GM10266 (cell line): ENCODE data around the gene C11orf91.
A peak's percentile ranks its signal among the peaks of the same experiment; 100 is the strongest.

ENCODE experiments used
- DNase-seq: peaks from one replicate; pipeline ENCODE4 v3.0.0; 2012; ENCODE audit errors: extremely low spot score
- CTCF ChIP-seq: IDR thresholded peaks from 2 replicates; pipeline ENCODE4 v1.5.1; 2012; ENCODE audit warnings: mild to moderate bottlenecking, low read depth; ENCODE audit not compliant: control insufficient read depth, insufficient read depth; ENCODE audit errors: missing control alignments

The C11orf91 gene

GRCh38 chr11:33659370-33660139 lies 41.1 kb downstream of the C11orf91 start:
- TF ChIP-seq CTCF = no peak

DNA sequence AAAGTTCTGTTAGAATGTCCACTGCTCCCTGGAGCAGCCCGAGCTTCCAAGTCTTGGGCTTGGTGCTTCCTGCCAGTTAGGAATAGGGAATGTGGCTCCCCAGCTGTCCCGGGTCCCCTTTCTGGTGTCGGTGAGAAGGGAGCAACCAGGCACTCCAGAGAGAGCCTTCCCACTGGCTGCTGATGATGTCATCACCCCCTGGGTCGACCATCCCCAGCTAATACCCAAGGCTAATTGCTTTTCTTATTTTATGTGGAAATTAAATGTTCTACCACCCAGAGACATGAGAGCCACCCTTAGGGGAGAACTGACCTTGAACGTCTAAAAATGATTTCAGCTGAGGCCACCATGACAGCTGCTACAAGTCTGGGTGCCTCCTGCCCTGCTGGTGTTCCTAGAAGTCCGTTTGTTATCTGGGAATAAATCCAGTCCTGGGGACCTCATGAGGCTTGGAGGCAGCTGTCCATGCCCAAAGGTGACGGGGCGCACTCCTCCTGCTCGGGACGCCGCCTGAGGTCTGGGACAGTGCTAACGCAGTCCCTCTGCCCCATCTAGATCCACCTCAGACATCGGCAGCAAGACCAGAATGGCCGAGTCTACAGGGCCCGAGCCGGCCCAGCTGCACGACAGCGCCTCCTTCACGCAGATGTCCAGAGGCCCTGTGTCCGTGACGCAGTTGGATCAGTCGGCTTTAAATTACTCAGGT lies 42.3 kb downstream of the C11orf91 start:
- TF ChIP-seq CTCF = no peak
- no peak for DNase-seq

More at GRCh38 chr11:33659370-33660139, 41.1 kb downstream of the C11orf91 start:
- no peak for DNase-seq

GRCh38 chr11:33657757-33658156 lies 42.9 kb downstream of the C11orf91 start:
- no peak for DNase-seq
- no peak for TF ChIP-seq CTCF

DNA sequence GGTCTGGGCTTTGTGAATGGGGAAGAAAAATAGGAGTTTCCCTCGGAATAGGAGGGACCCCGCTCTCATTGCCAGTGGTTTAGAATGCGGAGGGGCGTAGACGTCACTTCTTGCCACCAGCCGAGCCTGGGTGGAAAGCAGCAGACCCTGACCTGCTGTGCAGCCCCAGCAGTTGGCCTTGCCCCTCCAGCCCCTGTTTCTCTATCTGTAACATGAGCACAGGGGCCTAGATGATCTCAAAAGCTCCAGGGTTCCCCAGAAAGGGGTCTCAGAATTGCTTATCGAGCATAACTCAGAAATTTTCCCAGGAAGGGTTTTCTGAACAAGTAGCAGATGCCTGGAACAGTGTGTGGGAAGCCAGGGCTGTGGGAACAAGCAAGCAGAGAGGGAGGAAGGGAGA lies 43.9 kb downstream of the C11orf91 start:
- no peak for TF ChIP-seq CTCF

GRCh38 chr11:33655842-33656600 lies 44.6 kb downstream of the C11orf91 start:
- peak; percentile 50 for DNase-seq
- TF ChIP-seq CTCF = no peak

More for the DNA sequence above, 43.9 kb downstream of the C11orf91 start:
- DNase-seq = no peak

DNA sequence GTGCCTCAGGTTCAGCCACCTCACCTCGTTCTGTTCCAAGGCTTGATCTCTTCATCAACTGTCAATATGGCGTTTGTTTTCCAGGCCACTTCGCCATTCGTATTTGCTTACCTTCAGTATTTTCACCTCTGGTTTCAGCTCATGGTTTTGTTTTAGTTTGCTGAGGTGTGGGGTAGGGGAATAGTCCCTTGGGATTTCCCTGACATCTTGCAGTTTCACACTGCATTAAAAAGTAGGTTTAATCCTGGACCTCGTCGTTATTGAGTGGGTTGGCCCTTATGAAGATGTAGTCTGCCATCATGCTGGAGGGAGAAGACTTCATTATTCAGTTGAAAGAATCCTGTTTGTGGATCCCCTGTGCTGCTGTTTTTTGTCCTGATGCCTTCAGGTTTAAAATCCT lies 46.0 kb downstream of the C11orf91 start:
- no peak for DNase-seq
- TF ChIP-seq CTCF = no peak
